A673 (cell line): ENCODE data around the gene VN1R5. TPM values are rescaled to one million over a fixed set of nuclear protein-coding genes. Genes with fewer than 3 reads are reported as not detected.

Source experiments
- BruUV-seq: library from RNA; stranded (reverse); fragments of 400-500 nt; replicated peaks from 2 replicates; lab custom pipeline; 2021; lab: Mats Ljungman, UMichigan
- CTCF ChIA-PET: fragments of 300-600 bp; sonication (Branson Sonifier 250); formaldehyde crosslinking; loops from one replicate; lab custom pipeline; 2022; ENCODE audit warnings: antibody characterized with exemption; lab: Charles Lee
- POLR2A ChIA-PET: fragments of 300-600 bp; sonication (Branson Sonifier 250); formaldehyde crosslinking; loops from one replicate; lab custom pipeline; 2022; ENCODE audit warnings: antibody characterized with exemption; ENCODE audit not compliant: low non-redundant PET; lab: Charles Lee
- DNase-seq: peaks from one replicate; pipeline ENCODE4 v3.0.0-alpha.2; 2015; ENCODE audit warnings: low spot score
- H3K27ac ChIP-seq: fragments of 200-600 bp; sonication (generic); 2 replicates; pipeline ENCODE4 v1.5.1; 2016; ENCODE audit warnings: mixed run types, low read depth, mild to moderate bottlenecking, mixed read lengths, antibody characterized with exemption, low read length; ENCODE audit not compliant: poor library complexity, severe bottlenecking
- H3K27me3 ChIP-seq: fragments of 200-600 bp; sonication (generic); replicated peaks from 2 replicates; pipeline ENCODE4 v1.6.1; 2017; ENCODE audit warnings: mixed run types, low read depth, mild to moderate bottlenecking, mixed read lengths, antibody characterized with exemption, low read length; ENCODE audit not compliant: insufficient read depth, poor library complexity
- H3K36me3 ChIP-seq: fragments of 200-600 bp; sonication (generic); 2 replicates; pipeline ENCODE4 v1.6.1; 2016; ENCODE audit warnings: mixed run types, mild to moderate bottlenecking, mixed read lengths, antibody characterized with exemption, low read length; ENCODE audit not compliant: insufficient read depth, poor library complexity, severe bottlenecking
- H3K4me1 ChIP-seq: fragments of 200-600 bp; sonication (generic); 2 replicates; pipeline ENCODE4 v1.6.1; 2017; ENCODE audit warnings: mixed run types, mild to moderate bottlenecking, mixed read lengths, antibody characterized with exemption, low read length; ENCODE audit not compliant: insufficient read depth, poor library complexity, severe bottlenecking
- H3K4me3 ChIP-seq: fragments of 200-600 bp; sonication (generic); 2 replicates; pipeline ENCODE4 v1.5.1; 2016; ENCODE audit warnings: low read depth, mixed run types, mild to moderate bottlenecking, mixed read lengths, low read length; ENCODE audit not compliant: poor library complexity, severe bottlenecking
- H3K9me3 ChIP-seq: fragments of 200-600 bp; sonication (generic); 2 replicates; pipeline ENCODE4 v1.6.1; 2016; ENCODE audit warnings: mixed run types, low read depth, mild to moderate bottlenecking, mixed read lengths, antibody characterized with exemption, low read length; ENCODE audit not compliant: poor library complexity, severe bottlenecking
- EZH2 ChIP-seq: fragments of 200-600 bp; sonication (generic); IDR thresholded peaks from 2 replicates; pipeline ENCODE4 v1.6.1; 2017; ENCODE audit warnings: borderline replicate concordance, low read depth, mild to moderate bottlenecking, mixed read lengths, antibody characterized with exemption, low read length; ENCODE audit not compliant: poor library complexity, severe bottlenecking
- intact Hi-C: fragments of 100-400 bp; cut with micrococcal nuclease; formaldehyde crosslinking; loops from one replicate; pipeline ENCODE4 v1.10.0; 2022; ENCODE audit not compliant: unreplicated experiment
- total RNA-seq: library from RNA; stranded (reverse); gene quantifications from 2 replicates; pipeline ENCODE4 v1.2.3, GENCODE V29; 2021
- TF ChIP-seq, protein P1 (sequence below): fragments of 300-800, 200-600 bp; sonication (generic); conservative IDR thresholded peaks from 2 replicates; pipeline ENCODE4 v1.5.1; 2017; ENCODE audit warnings: low read depth, mild to moderate bottlenecking, antibody characterized with exemption, low read length, moderate library complexity, mixed read lengths

The VN1R5 gene
- total RNA-seq, 1 experiment from 2014 or later: not detected

DNA sequence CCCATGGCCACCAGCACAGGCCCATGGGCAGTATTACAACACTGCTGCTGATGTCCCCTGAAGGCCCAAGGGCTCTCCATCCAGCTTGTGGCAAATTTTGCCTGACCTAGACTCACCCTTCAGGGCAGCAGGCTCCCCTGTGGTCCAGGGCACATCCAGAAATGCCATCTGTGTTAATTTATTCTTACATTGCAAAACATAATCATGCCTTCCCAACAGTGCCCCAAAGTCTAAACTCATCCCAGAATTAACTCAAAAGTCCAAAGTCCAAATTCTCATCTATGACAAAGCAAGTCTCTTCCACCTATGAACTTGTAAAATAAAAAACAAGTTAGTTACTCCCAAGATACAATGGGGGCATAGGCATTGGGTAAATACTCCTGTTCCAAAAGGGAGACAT, 13.3 kb downstream of the VN1R5 start:
- Histone ChIP-seq H3K36me3 (no peaks in the 10 kb centered on the region), H3K4me3 (no peak overlapping the region), H3K27me3 (no peaks in the 10 kb centered on the region), H3K27ac (no peak overlapping the region), H3K4me1 (no peaks in the 10 kb centered on the region), H3K9me3 (no peaks in the 10 kb centered on the region)
- TF ChIP-seq, protein P1, sequence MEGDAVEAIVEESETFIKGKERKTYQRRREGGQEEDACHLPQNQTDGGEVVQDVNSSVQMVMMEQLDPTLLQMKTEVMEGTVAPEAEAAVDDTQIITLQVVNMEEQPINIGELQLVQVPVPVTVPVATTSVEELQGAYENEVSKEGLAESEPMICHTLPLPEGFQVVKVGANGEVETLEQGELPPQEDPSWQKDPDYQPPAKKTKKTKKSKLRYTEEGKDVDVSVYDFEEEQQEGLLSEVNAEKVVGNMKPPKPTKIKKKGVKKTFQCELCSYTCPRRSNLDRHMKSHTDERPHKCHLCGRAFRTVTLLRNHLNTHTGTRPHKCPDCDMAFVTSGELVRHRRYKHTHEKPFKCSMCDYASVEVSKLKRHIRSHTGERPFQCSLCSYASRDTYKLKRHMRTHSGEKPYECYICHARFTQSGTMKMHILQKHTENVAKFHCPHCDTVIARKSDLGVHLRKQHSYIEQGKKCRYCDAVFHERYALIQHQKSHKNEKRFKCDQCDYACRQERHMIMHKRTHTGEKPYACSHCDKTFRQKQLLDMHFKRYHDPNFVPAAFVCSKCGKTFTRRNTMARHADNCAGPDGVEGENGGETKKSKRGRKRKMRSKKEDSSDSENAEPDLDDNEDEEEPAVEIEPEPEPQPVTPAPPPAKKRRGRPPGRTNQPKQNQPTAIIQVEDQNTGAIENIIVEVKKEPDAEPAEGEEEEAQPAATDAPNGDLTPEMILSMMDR: no peak
- TF ChIP-seq EZH2: no peak
- POLR2A ChIA-PET: no interaction called here
- CTCF ChIA-PET: no interaction called here
- no peak for DNase-seq
- intact Hi-C loops: no loop called here
- no TSS peak for BruUV-seq

DNA sequence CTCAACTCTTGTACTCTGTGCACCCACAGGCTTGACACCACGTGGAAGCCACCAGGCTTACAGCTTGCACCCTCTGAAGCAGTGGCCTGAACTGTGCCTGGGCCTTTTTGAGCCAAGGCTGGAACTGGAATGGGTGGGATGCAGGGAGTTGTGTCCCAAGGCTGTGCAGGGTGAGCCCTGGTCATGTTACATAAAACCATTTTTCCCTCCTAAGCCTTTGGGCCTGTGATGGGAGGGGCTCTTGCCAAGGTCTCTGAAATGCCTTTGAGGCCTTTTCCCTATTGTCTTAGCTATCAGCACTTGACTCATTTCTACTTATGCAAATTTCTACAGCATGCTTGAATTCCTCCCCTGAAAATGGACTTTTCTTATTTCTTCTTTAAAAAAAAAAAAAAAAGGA, 14.1 kb downstream of the VN1R5 start:
- no TSS peak for BruUV-seq
- no peaks in the 10 kb centered on the region for H3K27me3 ChIP-seq
- no peaks in the 10 kb centered on the region for H3K36me3 ChIP-seq
- CTCF ChIA-PET: no interaction called here
- H3K9me3 ChIP-seq: no peaks in the 10 kb centered on the region
- DNase-seq: no peak
- TF ChIP-seq, protein P1: no peak
- no peak for TF ChIP-seq EZH2
- POLR2A ChIA-PET: no interaction called here
- H3K4me3 ChIP-seq: no peak overlapping the region
- no peak overlapping the region for H3K27ac ChIP-seq
- intact Hi-C loops: no loop called here
- no peaks in the 10 kb centered on the region for H3K4me1 ChIP-seq

DNA sequence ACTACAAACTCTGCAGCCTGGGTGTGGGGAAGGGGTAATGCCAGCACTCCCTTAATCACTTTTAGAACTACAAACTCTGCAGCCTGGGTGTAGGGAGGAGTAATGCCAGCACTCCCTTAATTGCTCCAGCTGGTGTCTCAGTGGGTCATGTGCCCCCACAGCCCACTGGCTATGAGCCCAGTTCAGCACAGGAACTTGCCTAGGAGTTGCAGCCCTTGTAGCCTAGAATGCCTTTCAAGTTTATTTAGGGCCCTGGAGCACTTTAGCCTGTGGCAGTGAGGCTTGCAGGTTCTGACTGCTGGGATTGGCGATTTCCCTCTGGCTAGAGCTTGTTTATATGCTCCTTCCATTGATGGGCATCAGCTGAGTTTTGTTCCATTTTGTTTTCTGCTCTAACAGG, 17.1 kb downstream of the VN1R5 start:
- BruUV-seq: no TSS peak
- Histone ChIP-seq H3K4me3 (no peak overlapping the region), H3K27ac (no peak overlapping the region), H3K9me3 (no peaks in the 10 kb centered on the region), H3K4me1 (no peaks in the 10 kb centered on the region), H3K27me3 (no peaks in the 10 kb centered on the region), H3K36me3 (no peaks in the 10 kb centered on the region)
- TF ChIP-seq, protein P1: no peak
- TF ChIP-seq EZH2: no peak
- no peak for DNase-seq
- intact Hi-C loops: no loop called here
- ChIA-PET CTCF (no interaction called here), POLR2A (no interaction called here)
